Vagina (tissue), 2 donors: ENCODE measurements around the gene TRAPPC2. TPM values are rescaled to one million over a fixed set of nuclear protein-coding genes. Genes with fewer than 3 reads are reported as not detected.
A peak's percentile ranks its signal among the peaks of the same experiment; 100 is the strongest.
"Not testable (repeated sequence)": the region's sequence is repeated elsewhere in the genome, so short reads cannot be mapped to it uniquely, and the experiment has no call there.

ENCODE experiments used
- DNase-seq, 2 donors: peaks; one replicate each; pipeline ENCODE4 v3.0.0-alpha.2; 2017; ENCODE audit errors: extremely low spot score in 2 of 2
- H3K27ac ChIP-seq: fragments of 200-600 bp; sonication (generic); one replicate; pipeline ENCODE4 v1.5.1; 2019
- H3K27me3 ChIP-seq: fragments of 200-600 bp; sonication (generic); one replicate; pipeline ENCODE4 v1.5.1; 2019
- H3K36me3 ChIP-seq, 2 donors: fragments of 200-600 bp; sonication (generic); one replicate each; pipeline ENCODE4 v1.5.1; 2017 to 2019
- H3K4me1 ChIP-seq: fragments of 200-600 bp; sonication (generic); one replicate; pipeline ENCODE4 v1.5.1; 2019
- H3K4me3 ChIP-seq, 2 donors: fragments of 200-600 bp; sonication (generic); 1 replicate in 1 of 2; 2 replicates in 1 of 2; pipeline ENCODE4 v1.5.1; 2016 to 2019
- H3K9me3 ChIP-seq: fragments of 200-600 bp; sonication (generic); one replicate; pipeline ENCODE4 v1.5.1; 2019
- CTCF ChIP-seq, 3 experiments: fragments of 450-650 bp in 2 of 3; fragments of 200-600 bp in 1 of 3; sonication (generic) in 1 of 3; IDR thresholded peaks; one replicate each; pipeline ENCODE4 v1.5.1; 2017 to 2019; ENCODE audit warnings: antibody characterized with exemption in 3 of 3, mild to moderate bottlenecking in 2 of 3, moderate library complexity in 2 of 3
- POLR2A ChIP-seq, 2 donors: fragments of 450-650 bp; IDR thresholded peaks; one replicate each; pipeline ENCODE4 v1.6.1; 2017; ENCODE audit warnings: antibody characterized with exemption in 2 of 2, mild to moderate bottlenecking in 2 of 2, moderate library complexity in 2 of 2
- POLR2AphosphoS5 ChIP-seq, 2 donors: sonication (generic); formaldehyde crosslinking; IDR thresholded peaks; one replicate each; pipeline ENCODE4 v1.9.0; 2017; ENCODE audit warnings: antibody characterized with exemption in 2 of 2, mild to moderate bottlenecking in 2 of 2, low read depth in 1 of 2; ENCODE audit not compliant: insufficient read depth in 1 of 2
- intact Hi-C: fragments of 100-400 bp; cut with DNase I; formaldehyde crosslinking; loops from one replicate; pipeline ENCODE4 v1.15.1; 2023
- total RNA-seq: library from RNA; depleted of rRNA; stranded (reverse); fragments of >200 nt; gene quantifications from one replicate; pipeline ENCODE4 v1.2.3, GENCODE V29; 2016

The TRAPPC2 gene
- total RNA-seq, 1 donor from 2014 or later = 14.2 TPM

GRCh38 chrX:13741695-13742094, 7.3 kb upstream of the TRAPPC2 start:
- no peaks in the 10 kb centered on the region for H3K27me3 ChIP-seq
- intact Hi-C loops = no loop called here
- DNase-seq = no peak
- no peak overlapping the region for H3K4me3 ChIP-seq
- H3K9me3 ChIP-seq = no peaks in the 10 kb centered on the region
- TF ChIP-seq POLR2A (IDR thresholded peaks at IDR 0.05) = no peak
- TF ChIP-seq POLR2AphosphoS5 (IDR thresholded peaks at IDR 0.05; ENCODE audit: insufficient read depth in 1 of 2, low read depth in 1 of 2) = no peak
- no peak for TF ChIP-seq CTCF (IDR thresholded peaks at IDR 0.05)
- no peak overlapping the region for H3K27ac ChIP-seq
- peaks cover 0 to 16% of the 10 kb centered on the region in 2 donors for H3K36me3 ChIP-seq
- H3K4me1 ChIP-seq = no peaks in the 10 kb centered on the region

GRCh38 chrX:13733506-13733905, 914 bp downstream of the TRAPPC2 start:
- peak overlapping the region; percentile 91 for H3K27ac ChIP-seq
- no peaks in the 10 kb centered on the region for H3K4me1 ChIP-seq
- peak overlapping the region; percentile 72 to 80 for H3K4me3 ChIP-seq
- TF ChIP-seq POLR2A (IDR thresholded peaks at IDR 0.05) (no peak), POLR2AphosphoS5 (IDR thresholded peaks at IDR 0.05; ENCODE audit: insufficient read depth in 1 of 2, low read depth in 1 of 2) (no peak), CTCF (IDR thresholded peaks at IDR 0.05) (no peak)
- H3K36me3 ChIP-seq = no peaks in the 10 kb centered on the region
- no peak for DNase-seq
- no peaks in the 10 kb centered on the region for H3K9me3 ChIP-seq
- no peaks in the 10 kb centered on the region for H3K27me3 ChIP-seq
- intact Hi-C loops = no loop called here

GRCh38 chrX:13732246-13733067, 2.0 kb downstream of the TRAPPC2 start:
- Histone ChIP-seq H3K36me3 (no peaks in the 10 kb centered on the region), H3K27ac (no peak overlapping the region), H3K4me3 (no peak overlapping the region), H3K9me3 (no peaks in the 10 kb centered on the region), H3K4me1 (no peaks in the 10 kb centered on the region), H3K27me3 (no peaks in the 10 kb centered on the region)
- DNase-seq = no peak
- intact Hi-C loops = no loop called here
- no peak for TF ChIP-seq CTCF (IDR thresholded peaks at IDR 0.05)
- TF ChIP-seq POLR2AphosphoS5 (IDR thresholded peaks at IDR 0.05; ENCODE audit: insufficient read depth in 1 of 2, low read depth in 1 of 2) = no peak
- no peak for TF ChIP-seq POLR2A (IDR thresholded peaks at IDR 0.05)

GRCh38 chrX:13730523-13730922, 3.9 kb downstream of the TRAPPC2 start:
- intact Hi-C loops, H3K9me3 ChIP-seq, H3K27ac ChIP-seq: not testable (repeated sequence)

GRCh38 chrX:13726583-13726982, 7.8 kb downstream of the TRAPPC2 start:
- H3K27ac ChIP-seq, intact Hi-C loops, DNase-seq, H3K27me3 ChIP-seq, H3K36me3 ChIP-seq, H3K4me1 ChIP-seq, H3K9me3 ChIP-seq, H3K4me3 ChIP-seq: not testable (repeated sequence)

More at GRCh38 chrX:13730523-13730922, 3.9 kb downstream of the TRAPPC2 start:
- H3K4me3 ChIP-seq, H3K4me1 ChIP-seq, H3K36me3 ChIP-seq, DNase-seq, H3K27me3 ChIP-seq: not testable (repeated sequence)

GRCh38 chrX:13724878-13725277, 9.5 kb downstream of the TRAPPC2 start:
- H3K27ac ChIP-seq = not testable (repeated sequence)

More at GRCh38 chrX:13724878-13725277, 9.5 kb downstream of the TRAPPC2 start:
- H3K27me3 ChIP-seq, intact Hi-C loops, H3K4me1 ChIP-seq, DNase-seq, H3K4me3 ChIP-seq, H3K36me3 ChIP-seq, H3K9me3 ChIP-seq: not testable (repeated sequence)
